NT2/D1 (cell line): ENCODE results near the gene SLIT3.

ENCODE experiments used
- YY1 ChIP-seq: IDR thresholded peaks from 2 replicates; pipeline ENCODE4 v1.6.1; 2011; ENCODE audit not compliant: insufficient read length, insufficient read depth
- ZNF274 ChIP-seq: IDR thresholded peaks from 2 replicates; pipeline ENCODE4 v1.6.1; 2011; ENCODE audit warnings: mild to moderate bottlenecking, low read depth, low read length

GRCh38 chr5:169244812-169245211 lies 56.1 kb downstream of the SLIT3 start:
- no peak for TF ChIP-seq YY1
- no peak for TF ChIP-seq ZNF274
